Large intestine (tissue), 3 donors: ENCODE measurements around the gene PAQR6. TPM values are rescaled to one million over a fixed set of nuclear protein-coding genes. Genes with fewer than 3 reads are reported as not detected.

Experiments
- DNase-seq, 2 donors: peaks; one replicate each; pipeline versions ENCODE4 v3.0.0 to v3.0.0-alpha.2; 2013
- H3K27ac ChIP-seq: one replicate; pipeline ENCODE4 v1.5.1; 2013; ENCODE audit warnings: low read length
- H3K27me3 ChIP-seq: 2 replicates; pipeline ENCODE4 v1.6.1; 2013; ENCODE audit warnings: low read length; ENCODE audit not compliant: control insufficient read depth, insufficient read depth
- H3K36me3 ChIP-seq: 2 replicates; pipeline ENCODE4 v1.6.1; 2013; ENCODE audit warnings: low read length; ENCODE audit not compliant: control insufficient read depth, insufficient read depth
- H3K4me1 ChIP-seq: one replicate; pipeline ENCODE4 v1.6.1; 2013; ENCODE audit warnings: low read length; ENCODE audit not compliant: control insufficient read depth, insufficient read depth
- H3K4me3 ChIP-seq: one replicate; pipeline ENCODE4 v1.5.1; 2013; ENCODE audit warnings: low read length
- H3K9me3 ChIP-seq: one replicate; pipeline ENCODE4 v1.6.1; 2013; ENCODE audit warnings: mild to moderate bottlenecking, low read depth, low read length, moderate library complexity; ENCODE audit not compliant: control insufficient read depth
- WGBS: methylation state at CpG from one replicate; pipeline ENCODE4 v1.1.5; 2013; ENCODE audit warnings: low lambda C conversion rate; ENCODE audit not compliant: insufficient coverage; 5-methylcytosine and 5-hydroxymethylcytosine counted together
- polyA plus RNA-seq: library from polyadenylated mRNA; unstranded; fragments of 120-200 nt; gene quantifications from one replicate; pipeline ENCODE4 v1.2.1, GENCODE V29; 2013

The PAQR6 gene
- polyA plus RNA-seq, 1 donor, result 12.9 TPM

- peaks cover 47% of the 10 kb centered on the region for H3K4me1 ChIP-seq
- peak overlapping the region; percentile 12 for H3K4me3 ChIP-seq
- peak; percentile 59 to 86 for DNase-seq
- peak overlapping the region; percentile 94 for H3K27ac ChIP-seq
- peaks cover 36% of the 10 kb centered on the region for H3K36me3 ChIP-seq
- no peaks in the 10 kb centered on the region for H3K27me3 ChIP-seq
- no CpG with 5 or more reads among the region's 5 CpGs for WGBS
- H3K9me3 ChIP-seq, result no peaks in the 10 kb centered on the region
Measured at GRCh38 chr1:156198831-156199349, 49.0 kb downstream of the PAQR6 start.

GRCh38 chr1:156196445-156196844 lies 51.4 kb downstream of the PAQR6 start:
- no CpG with 5 or more reads among the region's 2 CpGs for WGBS
- Histone ChIP-seq H3K4me1 (peaks cover 46% of the 10 kb centered on the region), H3K27ac (peak overlapping the region; percentile 19), H3K36me3 (peaks cover 22% of the 10 kb centered on the region), H3K9me3 (no peaks in the 10 kb centered on the region), H3K4me3 (no peak overlapping the region), H3K27me3 (no peaks in the 10 kb centered on the region)
- DNase-seq, result no peak

- Histone ChIP-seq H3K36me3 (peaks cover 19% of the 10 kb centered on the region), H3K4me3 (no peak overlapping the region), H3K4me1 (peaks cover 42% of the 10 kb centered on the region), H3K27ac (no peak overlapping the region), H3K27me3 (no peaks in the 10 kb centered on the region), H3K9me3 (no peaks in the 10 kb centered on the region)
- DNase-seq, result peak in 1 of 2 donors; percentile 41
- WGBS, result 100% methylated on average over 1 of the region's 4 CpGs
Measured at GRCh38 chr1:156195853-156196252, 52.0 kb downstream of the PAQR6 start.

GRCh38 chr1:156194300-156194652 lies 53.6 kb downstream of the PAQR6 start:
- Histone ChIP-seq H3K27me3 (no peaks in the 10 kb centered on the region), H3K4me1 (peaks cover 40% of the 10 kb centered on the region), H3K9me3 (peaks cover 3% of the 10 kb centered on the region), H3K36me3 (peaks cover 9% of the 10 kb centered on the region), H3K27ac (peak overlapping the region; percentile 31), H3K4me3 (peak overlapping the region; percentile 87)
- no peak for DNase-seq
- WGBS, result no CpG with 5 or more reads among the region's 14 CpGs

- H3K9me3 ChIP-seq, result peaks cover 8% of the 10 kb centered on the region
- WGBS, result no CpG with 5 or more reads among the region's 59 CpGs
- H3K36me3 ChIP-seq, result peaks cover 9% of the 10 kb centered on the region
- H3K4me1 ChIP-seq, result peaks cover 35% of the 10 kb centered on the region
- H3K4me3 ChIP-seq, result peak within 1 kb of the TSS; percentile 87
- peak; percentile 99 to 100 for DNase-seq
- no peaks in the 10 kb centered on the region for H3K27me3 ChIP-seq
- peak within 1 kb of the TSS; percentile 80 for H3K27ac ChIP-seq
Measured at GRCh38 chr1:156193488-156194299, 54.2 kb downstream of the PAQR6 start, which contains the start of gene SLC25A44. SLC25A44 (plus strand) TSS chr1:156194104; CDS start chr1:156199848, 5,744 bp downstream.

Other genes starting within 250 kb of the PAQR6 start
- 281 TPM for gene SSR2, start 227.1 kb downstream of the PAQR6 start, polyA plus RNA-seq
- gene UBQLN4, start 194.3 kb downstream of the PAQR6 start, polyA plus RNA-seq, result 43.9 TPM
- gene LAMTOR2, start 193.3 kb downstream of the PAQR6 start, polyA plus RNA-seq, result 64.0 TPM
- gene RAB25, start 186.9 kb downstream of the PAQR6 start, polyA plus RNA-seq, result 174 TPM
- 8.4 TPM for gene MEX3A, start 165.6 kb downstream of the PAQR6 start, polyA plus RNA-seq
- 138 TPM for gene LMNA, start 133.3 kb downstream of the PAQR6 start, polyA plus RNA-seq
- 6.4 TPM for gene SEMA4A, start 94.5 kb downstream of the PAQR6 start, polyA plus RNA-seq
- 35.4 TPM for gene SLC25A44, start 54.0 kb downstream of the PAQR6 start, polyA plus RNA-seq
- gene PMF1, start 35.0 kb downstream of the PAQR6 start, polyA plus RNA-seq, result 63.4 TPM
- gene BGLAP, start 5.9 kb downstream of the PAQR6 start, polyA plus RNA-seq, result 5.8 TPM
- 57.3 TPM for gene SMG5, start 34.8 kb upstream of the PAQR6 start, polyA plus RNA-seq
- 7.3 TPM for gene TMEM79, start 36.3 kb upstream of the PAQR6 start, polyA plus RNA-seq
- 170 TPM for gene GLMP, start 47.6 kb upstream of the PAQR6 start, polyA plus RNA-seq
- not detected for gene VHLL, start 51.3 kb upstream of the PAQR6 start, polyA plus RNA-seq
- gene CCT3, start 90.2 kb upstream of the PAQR6 start, polyA plus RNA-seq, result 215 TPM
- gene TSACC, start 90.5 kb upstream of the PAQR6 start, polyA plus RNA-seq, result 0.81 TPM
- 35.4 TPM for gene RHBG, start 121.2 kb upstream of the PAQR6 start, polyA plus RNA-seq